Body of pancreas (tissue), 4 donors: Measurements from ENCODE around the gene WDFY3. TPM values are rescaled to one million over a fixed set of nuclear protein-coding genes. Genes with fewer than 3 reads are reported as not detected.

Source experiments
- ATAC-seq: fragments of 150-250 bp; one replicate; pipeline ENCODE4 v1.9.1; 2016
- DNase-seq, 4 donors: peaks; one replicate each; pipeline ENCODE4 v3.0.0-alpha.2; 2019
- H3K27ac ChIP-seq, 4 donors: fragments of 200-600 bp; sonication (generic); 1 replicate in 3 of 4; 2 replicates in 1 of 4; pipeline versions ENCODE4 v1.5.1 to v1.6.1; 2016 to 2019; ENCODE audit warnings: mild to moderate bottlenecking in 1 of 4, mixed read lengths in 1 of 4, moderate library complexity in 1 of 4
- H3K27me3 ChIP-seq, 2 donors: fragments of 200-600 bp; sonication (generic); one replicate each; pipeline ENCODE4 v1.6.0; 2016; ENCODE audit warnings: mild to moderate bottlenecking in 1 of 2
- H3K36me3 ChIP-seq, 2 donors: fragments of 200-600 bp; sonication (generic); replicated peaks in 1 of 2; 2 replicates each; pipeline ENCODE4 v1.5.1; 2016; ENCODE audit warnings: low read depth in 2 of 2; ENCODE audit not compliant: insufficient read depth in 1 of 2
- H3K4me1 ChIP-seq: fragments of 200-600 bp; sonication (generic); one replicate; pipeline ENCODE4 v1.6.0; 2016
- H3K4me3 ChIP-seq, 2 donors: fragments of 200-600 bp; sonication (generic); 1 replicate in 1 of 2; 2 replicates in 1 of 2; pipeline ENCODE4 v1.5.1; 2016 to 2019
- H3K9me3 ChIP-seq, 3 donors: fragments of 200-600 bp; sonication (generic); 1 replicate in 2 of 3; 2 replicates in 1 of 3; pipeline ENCODE4 v1.5.1; 2016
- POLR2A ChIP-seq, 3 donors: fragments of 450-650 bp; IDR thresholded peaks; one replicate each; pipeline ENCODE4 v1.6.1; 2016; ENCODE audit warnings: antibody characterized with exemption in 3 of 3, mild to moderate bottlenecking in 2 of 3
- WGBS, 2 donors: methylation state at CpG; one replicate each; pipeline ENCODE4 v1.1.5; 2017; 5-methylcytosine and 5-hydroxymethylcytosine counted together
- intact Hi-C: fragments of 100-400 bp; cut with DNase I; formaldehyde crosslinking; loops from one replicate; pipeline ENCODE4 v1.15.1; 2023
- total RNA-seq, 2 donors: library from RNA; depleted of rRNA; stranded (reverse); fragments of >200 nt; gene quantifications; one replicate each; pipeline ENCODE4 v1.1.0, GENCODE V29; 2016
- TF ChIP-seq, protein P1 (sequence below), 7 experiments: fragments of 450-650 bp in 4 of 7; fragments of 200-600 bp in 3 of 7; sonication (generic) in 3 of 7; IDR thresholded peaks; one replicate each; pipeline ENCODE4 v1.5.1; 2016 to 2019; ENCODE audit warnings: antibody characterized with exemption in 7 of 7

Gene WDFY3
- total RNA-seq, 2 donors from 2014 or later: 36.1 to 55.0 TPM

DNA sequence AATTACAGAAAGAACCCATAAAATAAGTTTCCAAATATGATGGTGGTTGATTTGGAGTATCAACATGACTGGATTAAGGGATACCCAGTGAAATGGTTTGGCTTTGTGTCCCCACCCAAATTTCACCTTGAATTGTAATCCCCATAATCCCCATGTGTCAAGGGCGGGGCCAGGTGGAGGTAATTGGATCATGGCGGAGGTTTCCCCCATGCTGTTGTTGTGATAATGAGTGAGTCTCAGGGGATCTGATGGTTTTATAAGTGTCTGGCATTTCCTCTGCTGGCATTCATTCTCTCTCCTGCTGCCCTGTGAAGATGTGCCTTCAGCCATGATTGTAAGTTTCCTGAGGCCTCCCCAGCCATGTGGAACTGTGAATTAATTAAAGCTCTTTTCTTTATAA, 39.1 kb downstream of the WDFY3 start:
- Histone ChIP-seq H3K4me3 (no peak overlapping the region), H3K36me3 (no peaks in the 10 kb centered on the region), H3K4me1 (peaks cover 13% of the 10 kb centered on the region), H3K27ac (no peak overlapping the region), H3K9me3 (no peaks in the 10 kb centered on the region), H3K27me3 (no peaks in the 10 kb centered on the region)
- no peak for ATAC-seq
- intact Hi-C loops: no loop called here
- DNase-seq: no peak
- TF ChIP-seq, protein P1, sequence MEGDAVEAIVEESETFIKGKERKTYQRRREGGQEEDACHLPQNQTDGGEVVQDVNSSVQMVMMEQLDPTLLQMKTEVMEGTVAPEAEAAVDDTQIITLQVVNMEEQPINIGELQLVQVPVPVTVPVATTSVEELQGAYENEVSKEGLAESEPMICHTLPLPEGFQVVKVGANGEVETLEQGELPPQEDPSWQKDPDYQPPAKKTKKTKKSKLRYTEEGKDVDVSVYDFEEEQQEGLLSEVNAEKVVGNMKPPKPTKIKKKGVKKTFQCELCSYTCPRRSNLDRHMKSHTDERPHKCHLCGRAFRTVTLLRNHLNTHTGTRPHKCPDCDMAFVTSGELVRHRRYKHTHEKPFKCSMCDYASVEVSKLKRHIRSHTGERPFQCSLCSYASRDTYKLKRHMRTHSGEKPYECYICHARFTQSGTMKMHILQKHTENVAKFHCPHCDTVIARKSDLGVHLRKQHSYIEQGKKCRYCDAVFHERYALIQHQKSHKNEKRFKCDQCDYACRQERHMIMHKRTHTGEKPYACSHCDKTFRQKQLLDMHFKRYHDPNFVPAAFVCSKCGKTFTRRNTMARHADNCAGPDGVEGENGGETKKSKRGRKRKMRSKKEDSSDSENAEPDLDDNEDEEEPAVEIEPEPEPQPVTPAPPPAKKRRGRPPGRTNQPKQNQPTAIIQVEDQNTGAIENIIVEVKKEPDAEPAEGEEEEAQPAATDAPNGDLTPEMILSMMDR (IDR thresholded peaks at IDR 0.05): no peak
- TF ChIP-seq POLR2A (IDR thresholded peaks at IDR 0.05): no peak
- 45 to 85% methylated on average over 2 of the region's 2 CpGs for WGBS, 2 donors

DNA sequence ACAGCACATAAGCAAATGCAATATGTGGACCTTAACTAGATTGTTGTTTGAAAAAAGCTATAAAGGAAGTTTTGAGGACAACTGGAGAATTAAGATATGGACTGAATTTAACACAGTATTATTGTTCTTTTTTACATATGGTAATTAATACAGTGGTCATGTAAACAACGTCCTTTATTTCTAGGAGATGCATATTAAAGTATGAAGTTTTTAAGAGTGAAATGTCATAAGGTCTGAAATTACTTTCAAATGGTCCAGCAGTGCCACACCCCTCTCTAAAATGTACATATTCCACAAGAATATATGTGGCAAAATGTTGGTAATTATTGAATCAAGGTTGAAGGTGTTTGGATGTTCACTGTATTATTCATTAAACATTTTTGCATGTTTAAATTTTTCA, 40.9 kb downstream of the WDFY3 start:
- Histone ChIP-seq H3K27ac (no peak overlapping the region), H3K9me3 (no peaks in the 10 kb centered on the region), H3K4me1 (peaks cover 13% of the 10 kb centered on the region), H3K36me3 (no peaks in the 10 kb centered on the region), H3K27me3 (no peaks in the 10 kb centered on the region), H3K4me3 (no peak overlapping the region)
- ATAC-seq: no peak
- DNase-seq: no peak
- 79% methylated on average over 1 of the region's 1 CpG for WGBS, 2 donors
- intact Hi-C loops: no loop called here
- TF ChIP-seq, protein P1 (IDR thresholded peaks at IDR 0.05): no peak
- no peak for TF ChIP-seq POLR2A (IDR thresholded peaks at IDR 0.05)

DNA sequence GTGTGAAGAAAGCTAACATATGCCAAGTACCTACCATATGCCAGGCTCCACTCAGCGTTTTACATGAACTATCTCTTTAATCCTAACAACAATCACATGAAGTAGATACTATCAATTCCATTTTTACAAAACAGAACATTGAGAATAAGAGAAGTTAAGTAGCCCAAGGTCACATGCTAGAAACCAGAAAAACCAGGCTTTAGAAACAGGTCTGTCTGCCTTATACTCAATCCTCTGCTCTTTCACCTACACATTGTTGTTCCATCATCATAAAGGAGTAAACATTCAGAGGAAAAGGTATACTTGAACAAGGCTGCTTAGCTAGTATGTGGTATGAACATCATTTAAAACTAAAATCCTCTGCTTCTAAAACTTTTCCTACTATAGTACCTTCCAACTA, 42.1 kb downstream of the WDFY3 start:
- DNase-seq: no peak

DNA sequence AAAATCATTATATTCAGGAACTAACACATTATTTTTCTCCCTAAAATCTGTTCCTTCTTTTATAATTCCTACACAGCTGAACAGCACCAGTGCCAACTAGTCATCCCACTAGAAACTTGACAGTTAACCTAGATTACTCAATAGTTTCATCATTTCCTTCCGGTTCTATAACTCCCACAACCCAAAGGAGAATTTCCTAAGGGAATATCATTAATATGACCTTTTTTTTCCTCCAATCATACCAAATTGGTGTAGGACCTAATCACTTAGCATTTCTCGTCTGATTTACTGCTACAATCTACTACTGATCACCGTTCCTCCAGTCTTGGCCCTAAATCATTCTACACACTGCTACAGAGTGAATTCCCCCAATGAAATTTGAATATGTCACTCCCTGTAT, 45.9 kb downstream of the WDFY3 start:
- H3K4me1 ChIP-seq: peaks cover 14% of the 10 kb centered on the region
- H3K27ac ChIP-seq: no peak overlapping the region
- no peaks in the 10 kb centered on the region for H3K9me3 ChIP-seq
- DNase-seq (no peak), ATAC-seq (no peak)
- no peaks in the 10 kb centered on the region for H3K27me3 ChIP-seq
- 82 to 88% methylated on average over 3 of the region's 3 CpGs for WGBS, 2 donors
- TF ChIP-seq, protein P1 (IDR thresholded peaks at IDR 0.05): no peak
- no peak for TF ChIP-seq POLR2A (IDR thresholded peaks at IDR 0.05)
- H3K36me3 ChIP-seq: no peaks in the 10 kb centered on the region
- intact Hi-C loops: no loop called here
- H3K4me3 ChIP-seq: no peak overlapping the region

More for the DNA sequence above, 42.1 kb downstream of the WDFY3 start:
- ATAC-seq: peak; percentile 27
- intact Hi-C loops: no loop called here
- Histone ChIP-seq H3K9me3 (no peaks in the 10 kb centered on the region), H3K27me3 (no peaks in the 10 kb centered on the region), H3K4me1 (peaks cover 13% of the 10 kb centered on the region), H3K36me3 (no peaks in the 10 kb centered on the region), H3K4me3 (no peak overlapping the region), H3K27ac (no peak overlapping the region)
- WGBS, 2 donors: 21 to 25% methylated on average over 1 of the region's 1 CpG
- TF ChIP-seq POLR2A (IDR thresholded peaks at IDR 0.05): no peak
- TF ChIP-seq, protein P1 (IDR thresholded peaks at IDR 0.05): no peak

DNA sequence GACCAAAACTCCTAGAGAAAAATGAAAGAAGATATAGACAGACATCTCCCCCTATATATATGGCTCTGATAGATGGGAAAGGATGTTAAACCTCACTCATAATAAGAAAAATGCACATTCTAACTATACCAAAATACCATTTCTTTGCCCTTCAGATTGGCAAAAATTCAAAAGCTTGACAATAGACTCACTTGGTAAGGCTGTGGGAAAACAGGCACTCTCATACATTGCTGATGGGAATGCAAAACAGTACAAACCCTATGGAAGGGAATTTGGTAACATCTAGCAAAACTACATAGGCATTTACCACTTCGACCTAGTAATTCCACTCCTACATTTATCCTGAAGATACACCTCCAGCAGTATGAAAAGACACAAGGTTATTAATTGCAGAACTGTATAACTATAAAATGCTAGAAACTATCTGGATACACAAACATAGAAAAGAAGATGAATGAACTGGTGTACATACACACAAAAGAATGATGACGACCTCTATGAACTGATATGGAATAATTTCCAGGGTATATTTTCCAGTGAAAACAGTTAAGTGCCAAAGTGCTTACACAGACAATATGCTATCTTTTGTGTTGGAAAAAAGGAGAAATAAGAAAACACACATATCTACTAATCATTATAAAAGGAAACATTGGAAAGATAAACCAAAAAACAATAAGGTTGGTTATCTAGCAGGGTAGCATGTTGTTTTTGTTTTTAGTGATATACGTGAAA, 48.5 kb downstream of the WDFY3 start:
- H3K4me1 ChIP-seq: peaks cover 16% of the 10 kb centered on the region
- TF ChIP-seq, protein P1 (IDR thresholded peaks at IDR 0.05): no peak
- TF ChIP-seq POLR2A (IDR thresholded peaks at IDR 0.05): no peak
- no peak for DNase-seq
- no peak overlapping the region for H3K27ac ChIP-seq
- intact Hi-C loops: no loop called here
- ATAC-seq: no peak
- WGBS, 2 donors: 75 to 77% methylated on average over 3 of the region's 3 CpGs
- H3K36me3 ChIP-seq: no peaks in the 10 kb centered on the region
- H3K27me3 ChIP-seq: no peaks in the 10 kb centered on the region
- no peak overlapping the region for H3K4me3 ChIP-seq
- H3K9me3 ChIP-seq: no peaks in the 10 kb centered on the region
